T-helper 17 cell (primary cell): Measurements from ENCODE around the gene GNAT1. TPM values are rescaled to one million over a fixed set of nuclear protein-coding genes. Genes with fewer than 3 reads are reported as not detected.

Source experiments
- ATAC-seq: fragments of 150-1000 bp; cut with Tn5 transposase; 2 replicates; pipeline ENCODE4 v1.10.0; 2021; ENCODE audit warnings: mild to moderate bottlenecking, moderate library complexity
- DNase-seq, 3 donors: peaks; one replicate each; pipeline versions ENCODE4 v3.0.0 to v3.0.0-alpha.2; 2020 to 2021
- H3K9me3 ChIP-seq: one replicate; pipeline ENCODE4 v1.7.0; 2013; ENCODE audit warnings: low read length, mild to moderate bottlenecking; ENCODE audit not compliant: control insufficient read depth, poor library complexity, severe bottlenecking
- H3K27ac Mint-ChIP-seq: one replicate; pipeline ENCODE4 v1.8.0; 2022; ENCODE audit warnings: mild to moderate bottlenecking, moderate library complexity, mixed read lengths
- H3K27me3 Mint-ChIP-seq: one replicate; pipeline ENCODE4 v1.8.0; 2022; ENCODE audit warnings: mixed read lengths
- H3K36me3 Mint-ChIP-seq: one replicate; pipeline ENCODE4 v1.8.0; 2022; ENCODE audit warnings: low read depth, mixed read lengths
- H3K4me1 Mint-ChIP-seq: one replicate; pipeline ENCODE4 v1.8.0; 2022; ENCODE audit warnings: mild to moderate bottlenecking, mixed read lengths
- H3K4me3 Mint-ChIP-seq: one replicate; pipeline ENCODE4 v1.8.0; 2022; ENCODE audit warnings: mild to moderate bottlenecking, moderate library complexity, mixed read lengths
- total RNA-seq, 4 donors: library from RNA in 2 of 4; stranded (reverse) in 2 of 4; gene quantifications; one replicate each; pipeline ENCODE4 v1.2.3 and lab custom pipeline; 2022 to 2026

Gene GNAT1
- total RNA-seq, 2 donors from 2014 or later = 0.10 TPM; not detected in 1

GRCh38 chr3:50155891-50156290, 35.5 kb upstream of the GNAT1 start:
- Mint-ChIP-seq H3K4me3 (peak overlapping the region; percentile 85), H3K27me3 (peaks cover 24% of the 10 kb centered on the region), H3K36me3 (peaks cover 5% of the 10 kb centered on the region)

GRCh38 chr3:50156549-50157493, 34.6 kb upstream of the GNAT1 start:
- Mint-ChIP-seq H3K4me1 (peaks cover 21% of the 10 kb centered on the region), H3K27me3 (peaks cover 24% of the 10 kb centered on the region), H3K4me3 (peak overlapping the region; percentile 77), H3K36me3 (peaks cover 5% of the 10 kb centered on the region), H3K27ac (no peak overlapping the region)
- ATAC-seq (no peak), DNase-seq (no peak)
- H3K9me3 ChIP-seq = no peaks in the 10 kb centered on the region

More at GRCh38 chr3:50155891-50156290, 35.5 kb upstream of the GNAT1 start:
- ATAC-seq (no peak), DNase-seq (no peak)
- Mint-ChIP-seq H3K4me1 (peaks cover 21% of the 10 kb centered on the region), H3K27ac (no peak overlapping the region)
- H3K9me3 ChIP-seq = no peaks in the 10 kb centered on the region

GRCh38 chr3:50157827-50158529, 33.4 kb upstream of the GNAT1 start:
- no peak overlapping the region for H3K27ac Mint-ChIP-seq
- DNase-seq (no peak), ATAC-seq (no peak)
- no peak overlapping the region for H3K4me3 Mint-ChIP-seq
- peaks cover 21% of the 10 kb centered on the region for H3K4me1 Mint-ChIP-seq
- H3K9me3 ChIP-seq = no peaks in the 10 kb centered on the region
- H3K27me3 Mint-ChIP-seq = peaks cover 24% of the 10 kb centered on the region
- H3K36me3 Mint-ChIP-seq = peaks cover 5% of the 10 kb centered on the region

GRCh38 chr3:50158530-50159146, 32.8 kb upstream of the GNAT1 start:
- H3K27ac Mint-ChIP-seq = no peak overlapping the region
- no peaks in the 10 kb centered on the region for H3K9me3 ChIP-seq
- ATAC-seq (no peak), DNase-seq (no peak)
- H3K4me3 Mint-ChIP-seq = no peak overlapping the region
- peaks cover 15% of the 10 kb centered on the region for H3K4me1 Mint-ChIP-seq
- H3K36me3 Mint-ChIP-seq = peaks cover 3% of the 10 kb centered on the region
- H3K27me3 Mint-ChIP-seq = peaks cover 17% of the 10 kb centered on the region

- Mint-ChIP-seq H3K27me3 (peaks cover 14% of the 10 kb centered on the region), H3K4me3 (no peak overlapping the region), H3K4me1 (peaks cover 8% of the 10 kb centered on the region), H3K27ac (no peak overlapping the region), H3K36me3 (no peaks in the 10 kb centered on the region)
- DNase-seq (no peak), ATAC-seq (no peak)
- H3K9me3 ChIP-seq = no peaks in the 10 kb centered on the region
Observed at GRCh38 chr3:50160561-50160983, 30.8 kb upstream of the GNAT1 start.

GRCh38 chr3:50161320-50161719, 30.1 kb upstream of the GNAT1 start:
- Mint-ChIP-seq H3K27ac (no peak overlapping the region), H3K4me3 (no peak overlapping the region), H3K36me3 (no peaks in the 10 kb centered on the region), H3K27me3 (peaks cover 7% of the 10 kb centered on the region), H3K4me1 (peaks cover 4% of the 10 kb centered on the region)
- no peak for DNase-seq
- ATAC-seq = no peak
- H3K9me3 ChIP-seq = no peaks in the 10 kb centered on the region

GRCh38 chr3:50162034-50162883, 29.2 kb upstream of the GNAT1 start:
- Mint-ChIP-seq H3K27me3 (peaks cover 5% of the 10 kb centered on the region), H3K4me1 (peaks cover 3% of the 10 kb centered on the region), H3K36me3 (no peaks in the 10 kb centered on the region), H3K4me3 (no peak overlapping the region), H3K27ac (no peak overlapping the region)
- no peak for DNase-seq
- ATAC-seq = no peak
- no peaks in the 10 kb centered on the region for H3K9me3 ChIP-seq

- Mint-ChIP-seq H3K4me3 (no peak overlapping the region), H3K36me3 (no peaks in the 10 kb centered on the region), H3K4me1 (no peaks in the 10 kb centered on the region), H3K27ac (no peak overlapping the region), H3K27me3 (peaks cover 9% of the 10 kb centered on the region)
- no peaks in the 10 kb centered on the region for H3K9me3 ChIP-seq
- DNase-seq = no peak
- ATAC-seq = no peak
Observed at GRCh38 chr3:50163572-50164455, 27.6 kb upstream of the GNAT1 start.

GRCh38 chr3:50164481-50164880, 26.9 kb upstream of the GNAT1 start:
- DNase-seq = no peak
- Mint-ChIP-seq H3K27me3 (peaks cover 9% of the 10 kb centered on the region), H3K4me3 (no peak overlapping the region), H3K4me1 (no peaks in the 10 kb centered on the region), H3K27ac (no peak overlapping the region), H3K36me3 (no peaks in the 10 kb centered on the region)
- H3K9me3 ChIP-seq = no peaks in the 10 kb centered on the region
- ATAC-seq = no peak

GRCh38 chr3:50164984-50165909, 26.2 kb upstream of the GNAT1 start:
- no peak for DNase-seq

GRCh38 chr3:50165910-50166538, 25.4 kb upstream of the GNAT1 start:
- H3K27me3 Mint-ChIP-seq = peaks cover 9% of the 10 kb centered on the region

More at GRCh38 chr3:50164984-50165909, 26.2 kb upstream of the GNAT1 start:
- ATAC-seq = no peak
- no peaks in the 10 kb centered on the region for H3K9me3 ChIP-seq
- Mint-ChIP-seq H3K27ac (no peak overlapping the region), H3K36me3 (no peaks in the 10 kb centered on the region), H3K4me3 (no peak overlapping the region), H3K4me1 (no peaks in the 10 kb centered on the region), H3K27me3 (peaks cover 9% of the 10 kb centered on the region)

More at GRCh38 chr3:50165910-50166538, 25.4 kb upstream of the GNAT1 start:
- Mint-ChIP-seq H3K27ac (no peak overlapping the region), H3K36me3 (no peaks in the 10 kb centered on the region), H3K4me3 (no peak overlapping the region), H3K4me1 (no peaks in the 10 kb centered on the region)
- ATAC-seq (no peak), DNase-seq (no peak)
- H3K9me3 ChIP-seq = no peaks in the 10 kb centered on the region
